ENCODE measurements around the gene ADAMTS9.

Gene ADAMTS9

GRCh38 chr3:64483467-64483866 lies 204.3 kb downstream of the ADAMTS9 start:
- no peak for DNase-seq

- DNase-seq: no peak
Measured at GRCh38 chr3:64475037-64475436, 212.8 kb downstream of the ADAMTS9 start.

DNA sequence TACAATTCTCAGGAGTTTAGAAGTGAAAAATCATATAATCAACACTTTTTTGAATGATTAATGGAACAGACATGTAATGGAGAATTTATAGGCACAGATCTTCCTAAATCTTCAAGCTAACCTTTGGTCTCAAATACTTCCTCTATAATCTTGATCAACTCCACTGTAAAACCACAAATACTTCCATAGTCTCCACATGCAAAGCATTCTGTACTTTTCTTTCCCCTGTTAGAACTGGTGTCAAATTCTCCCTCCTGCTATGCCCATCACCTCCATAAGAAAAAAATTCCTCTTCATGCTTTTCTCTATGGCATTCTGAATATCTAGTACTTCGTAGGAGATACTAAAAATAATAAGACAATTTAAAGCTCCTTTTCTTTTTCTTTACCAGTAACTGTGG lies 214.3 kb downstream of the ADAMTS9 start:
- DNase-seq: no peak

- DNase-seq: no peak
Measured at GRCh38 chr3:64470436-64470835, 217.4 kb downstream of the ADAMTS9 start.

GRCh38 chr3:64467255-64467944 lies 220.4 kb downstream of the ADAMTS9 start:
- no peak for DNase-seq
